H1 (cell line): ENCODE measurements around the gene CAPN2. TPM values are rescaled to one million over a fixed set of nuclear protein-coding genes. Genes with fewer than 3 reads are reported as not detected.

ENCODE experiments used
- CTCF ChIA-PET: fragments of 300-600 bp; sonication (Branson Sonifier 250); formaldehyde crosslinking; loops from one replicate; lab custom pipeline; 2021; ENCODE audit not compliant: partially characterized antibody; lab: Charles Lee
- POLR2A ChIA-PET: fragments of 300-600 bp; sonication (Branson Sonifier 250); formaldehyde crosslinking; loops from one replicate; lab custom pipeline; 2021; ENCODE audit warnings: inconsistent platforms; ENCODE audit not compliant: partially characterized antibody; lab: Charles Lee
- DNase-seq, 2 experiments: peaks; one replicate each; pipeline versions ENCODE4 v3.0.0 to v3.0.0-alpha.2; 2010 to 2022; ENCODE audit warnings: low spot score in 2 of 2, low read depth in 1 of 2, mixed read lengths in 1 of 2
- FAIRE-seq: peaks from 2 replicates; lab custom pipeline; 2011; peaks lifted over from hg19 to GRCh38; lab: Jason Lieb, UNC
- H2AFZ ChIP-seq: 2 replicates; pipeline ENCODE4 v1.8.1; 2012; ENCODE audit warnings: low read length, inconsistent platforms
- H2AK5ac ChIP-seq: 2 replicates; pipeline ENCODE4 v1.6.1; 2013; ENCODE audit warnings: low read depth, low read length
- H2BK120ac ChIP-seq: replicated peaks from 2 replicates; pipeline ENCODE3; 2013; ENCODE audit warnings: low read depth, low read length, inconsistent platforms
- H2BK12ac ChIP-seq: 2 replicates; pipeline ENCODE4 v1.6.1; 2013; ENCODE audit warnings: low read depth, low read length
- H2BK15ac ChIP-seq: 2 replicates; pipeline ENCODE4 v1.6.1; 2013; ENCODE audit warnings: low read length
- H2BK20ac ChIP-seq: 2 replicates; pipeline ENCODE4 v1.6.1; 2013; ENCODE audit warnings: low read length
- H2BK5ac ChIP-seq: 2 replicates; pipeline ENCODE4 v1.6.1; 2013; ENCODE audit warnings: low read depth, low read length
- H3K14ac ChIP-seq: 2 replicates; pipeline ENCODE4 v1.6.1; 2013; ENCODE audit warnings: inconsistent platforms; ENCODE audit not compliant: insufficient read length
- H3K18ac ChIP-seq: 2 replicates; pipeline ENCODE4 v1.6.1; 2013; ENCODE audit warnings: low read length; ENCODE audit errors: extremely low read depth
- H3K23ac ChIP-seq: 2 replicates; pipeline ENCODE4 v1.6.1; 2013; ENCODE audit warnings: inconsistent platforms; ENCODE audit not compliant: insufficient read length
- H3K23me2 ChIP-seq: 2 replicates; pipeline ENCODE4 v1.6.1; 2013; ENCODE audit warnings: low read depth, low read length
- H3K27ac ChIP-seq: 2 replicates; pipeline ENCODE4 v1.6.1; 2011; ENCODE audit warnings: low read depth, low read length, inconsistent platforms
- H3K27me3 ChIP-seq, 4 experiments: replicated peaks in 1 of 4; 1 replicate in 1 of 4; 2 replicates in 3 of 4; pipeline versions ENCODE4 v1.6.1 to v1.8.1; 2011 to 2013; ENCODE audit warnings: low read length in 3 of 4, mild to moderate bottlenecking in 3 of 4, inconsistent platforms in 2 of 4, mixed read lengths in 2 of 4, moderate library complexity in 1 of 4; ENCODE audit not compliant: control insufficient read depth in 3 of 4, insufficient read depth in 3 of 4; ENCODE audit errors: extremely low read depth in 1 of 4
- H3K36me3 ChIP-seq, 4 experiments: 2 replicates each; pipeline versions ENCODE4 v1.6.1 to v1.8.1; 2011 to 2013; ENCODE audit warnings: mild to moderate bottlenecking in 4 of 4, low read length in 3 of 4, moderate library complexity in 2 of 4, control low read depth in 1 of 4, inconsistent platforms in 1 of 4; ENCODE audit not compliant: insufficient read depth in 4 of 4, control insufficient read depth in 2 of 4
- H3K4ac ChIP-seq: replicated peaks from 2 replicates; pipeline ENCODE3; 2013; ENCODE audit warnings: low read length, low read depth, mixed read lengths, inconsistent platforms; ENCODE audit not compliant: insufficient read length
- H3K4me1 ChIP-seq, 4 experiments: replicated peaks in 1 of 4; 1 replicate in 1 of 4; 2 replicates in 3 of 4; pipeline versions ENCODE4 v1.6.1 to v1.8.1; 2011 to 2013; ENCODE audit warnings: low read length in 3 of 4, inconsistent platforms in 2 of 4, mixed read lengths in 1 of 4; ENCODE audit not compliant: insufficient read depth in 4 of 4, control insufficient read depth in 3 of 4
- H3K4me2 ChIP-seq, 2 experiments: 2 replicates each; pipeline versions ENCODE4 v1.6.1 to v1.8.1; 2011 to 2013; ENCODE audit warnings: low read depth in 2 of 2, low read length in 2 of 2, control low read depth in 1 of 2, inconsistent platforms in 1 of 2, mild to moderate bottlenecking in 1 of 2; ENCODE audit not compliant: insufficient read depth in 1 of 2
- H3K4me3 ChIP-seq, 4 experiments: fragments of 200-600, 300-600 bp in 1 of 4; sonication (generic), shearing (Covaris generic), sonication (Bioruptor Twin) in 1 of 4; 2 replicates each; pipeline versions ENCODE4 v1.5.1 to v1.8.1; 2011 to 2016; ENCODE audit warnings: low read length in 4 of 4, low read depth in 3 of 4, control low read depth in 2 of 4, inconsistent platforms in 2 of 4, mild to moderate bottlenecking in 2 of 4, mixed read lengths in 1 of 4, moderate library complexity in 1 of 4; ENCODE audit not compliant: insufficient read depth in 2 of 4; ENCODE audit errors: extremely low read depth in 1 of 4
- H3K56ac ChIP-seq: replicated peaks from 2 replicates; pipeline ENCODE3; 2013; ENCODE audit warnings: low read depth, mild to moderate bottlenecking, mixed read lengths, low read length, inconsistent platforms; ENCODE audit not compliant: insufficient read length
- H3K79me1 ChIP-seq: 2 replicates; pipeline ENCODE4 v1.6.1; 2013; ENCODE audit warnings: low read depth, low read length, control low read depth
- H3K79me2 ChIP-seq, 2 experiments: 2 replicates each; pipeline versions ENCODE4 v1.6.1 to v1.8.1; 2012 to 2013; ENCODE audit warnings: low read length in 2 of 2, mild to moderate bottlenecking in 2 of 2, inconsistent platforms in 1 of 2; ENCODE audit not compliant: insufficient read depth in 2 of 2, control insufficient read depth in 1 of 2
- H3K9ac ChIP-seq, 4 experiments: replicated peaks in 1 of 4; 1 replicate in 1 of 4; 2 replicates in 3 of 4; pipeline versions ENCODE4 v1.6.1 to v1.8.1; 2011 to 2013; ENCODE audit warnings: low read depth in 3 of 4, low read length in 3 of 4, control low read depth in 2 of 4, mild to moderate bottlenecking in 2 of 4, moderate library complexity in 2 of 4, inconsistent platforms in 1 of 4; ENCODE audit errors: extremely low read depth in 1 of 4
- H3K9me3 ChIP-seq, 2 experiments: 2 replicates each; pipeline versions ENCODE4 v1.6.1 to v1.8.1; 2012 to 2013; ENCODE audit warnings: mild to moderate bottlenecking in 2 of 2, moderate library complexity in 2 of 2, control low read depth in 1 of 2, inconsistent platforms in 1 of 2, low read depth in 1 of 2, low read length in 1 of 2, mixed read lengths in 1 of 2; ENCODE audit not compliant: insufficient read depth in 2 of 2
- H4K20me1 ChIP-seq, 2 experiments: replicated peaks in 1 of 2; 2 replicates each; pipeline versions ENCODE3 to v1.8.1; 2011 to 2013; ENCODE audit warnings: inconsistent platforms in 2 of 2, low read length in 2 of 2, mild to moderate bottlenecking in 1 of 2; ENCODE audit not compliant: insufficient read depth in 2 of 2, control insufficient read depth in 1 of 2
- H4K5ac ChIP-seq: 2 replicates; pipeline ENCODE4 v1.6.1; 2013; ENCODE audit warnings: low read length, low read depth, mixed read lengths, inconsistent platforms; ENCODE audit not compliant: insufficient read length
- H4K8ac ChIP-seq: 2 replicates; pipeline ENCODE4 v1.8.0; 2013; ENCODE audit warnings: mild to moderate bottlenecking, moderate library complexity, low read length, inconsistent platforms; ENCODE audit not compliant: insufficient read depth; ENCODE audit errors: extremely low read depth
- H4K91ac ChIP-seq: replicated peaks from 2 replicates; pipeline ENCODE3; 2013; ENCODE audit warnings: low read length, mixed read lengths, inconsistent platforms; ENCODE audit not compliant: insufficient read length
- BACH1 ChIP-seq: IDR thresholded peaks from 2 replicates; pipeline ENCODE4 v1.6.1; 2012; ENCODE audit warnings: low read length, improper control_type of control experiment
- CHD1 ChIP-seq: IDR thresholded peaks from 2 replicates; pipeline ENCODE4 v1.6.1; 2012; ENCODE audit warnings: low read depth, low read length, improper control_type of control experiment
- MAFK ChIP-seq: IDR thresholded peaks from 2 replicates; pipeline ENCODE4 v1.6.1; 2012; ENCODE audit warnings: low read depth, mild to moderate bottlenecking, improper control_type of control experiment, low read length
- SIX5 ChIP-seq: IDR thresholded peaks from 2 replicates; pipeline ENCODE4 v1.6.1; 2011; ENCODE audit warnings: mild to moderate bottlenecking, low read depth, low read length
- SP2 ChIP-seq: IDR thresholded peaks from 2 replicates; pipeline ENCODE4 v1.6.1; 2012; ENCODE audit warnings: mild to moderate bottlenecking, low read length, inconsistent platforms
- SRF ChIP-seq: IDR thresholded peaks from 2 replicates; pipeline ENCODE4 v1.6.1; 2011; ENCODE audit warnings: mild to moderate bottlenecking, low read depth, low read length, moderate library complexity
- TCF12 ChIP-seq: IDR thresholded peaks from 2 replicates; pipeline ENCODE4 v1.6.1; 2011; ENCODE audit warnings: low read depth, mild to moderate bottlenecking, low read length
- WGBS, 2 experiments: shearing (Covaris generic) in 1 of 2; methylation state at CpG; one replicate each; pipeline versions ENCODE4 v1.1.6 to v1.1.7; 2013 to 2015; ENCODE audit warnings: low lambda C conversion rate in 2 of 2, mixed read lengths in 2 of 2, inconsistent platforms in 1 of 2, low coverage in 1 of 2, missing lambda C conversion rate in 1 of 2; ENCODE audit not compliant: insufficient replicate concordance in 2 of 2, insufficient coverage in 1 of 2, insufficient read length in 1 of 2; ENCODE audit errors: extremely low coverage in 1 of 2, missing lambda C conversion rate in 1 of 2; 5-methylcytosine and 5-hydroxymethylcytosine counted together
- polyA plus RNA-seq, 7 experiments: library from polyadenylated mRNA; depleted of rRNA in 3 of 7; stranded (reverse) in 5 of 7; unstranded in 2 of 7; fragments of >200 nt in 5 of 7; fragments of 200-250 nt in 2 of 7; gene quantifications; 1 replicate in 5 of 7; 2 replicates in 1 of 7; 4 replicates in 1 of 7; pipeline versions ENCODE4 v1.2.1 to v1.2.3, GENCODE V29; 2011 to 2013; ENCODE audit warnings: missing spikeins in 2 of 7, mixed read lengths in 2 of 7
- total RNA-seq: library from RNA; stranded (reverse); fragmentation: NEBNext Ultra II Directional; extraction: Animal tissue kit (Norgen Biotek cat#: 25700); gene quantifications from 2 replicates; pipeline ENCODE4 v1.2.1, GENCODE V29; 2021

The CAPN2 gene
- total and polyA plus RNA-seq, 2 of the 8 experiments (the other 6 are each of a cell fraction or from before 2014, with no cell fraction given), result 9.2 to 10.3 TPM

GRCh38 chr1:223747838-223748335 lies 35.5 kb downstream of the CAPN2 start:
- no peaks in the 10 kb centered on the region for H3K79me2 ChIP-seq
- TF ChIP-seq BACH1 (no peak), SRF (no peak), SIX5 (no peak), CHD1 (no peak), TCF12 (no peak), SP2 (no peak), MAFK (no peak)

More at GRCh38 chr1:223747838-223748335, 35.5 kb downstream of the CAPN2 start:
- H2BK15ac ChIP-seq, result no peak overlapping the region
- H3K14ac ChIP-seq, result no peak overlapping the region
- peaks cover 6% of the 10 kb centered on the region; the same call in 1 of the 2 replicates for H3K23me2 ChIP-seq
- 86% methylated on average over 4 of the region's 4 CpGs; no CpG with 5 or more reads in 1 of the 2 experiments for WGBS, 2 experiments
- no peaks in the 10 kb centered on the region for H4K20me1 ChIP-seq
- H3K4ac ChIP-seq, result no peak overlapping the region
- no peak overlapping the region for H4K5ac ChIP-seq
- ChIA-PET POLR2A (interaction anchor here (2.2 kb wide), 1 partner anchor 47 kb away, joined by 5 read pairs; no protein-coding TSS in a partner anchor), CTCF (interaction anchor here (0.8 to 8.3 kb wide), 9 partner anchors 9 to 52 kb away, joined by 3 to 74 read pairs (median 53); partner anchors contain the start of gene CAPN2)
- H2AK5ac ChIP-seq, result no peak overlapping the region
- no peak overlapping the region for H3K18ac ChIP-seq
- H3K36me3 ChIP-seq, result no peaks in the 10 kb centered on the region; a peak in 1 of 8 replicates
- peak overlapping the region in 1 of 4 experiments; percentile 70; a peak in 1 of 8 replicates for H3K4me3 ChIP-seq
- H3K56ac ChIP-seq, result no peak overlapping the region
- H2BK120ac ChIP-seq, result no peak overlapping the region
- H2BK5ac ChIP-seq, result no peak overlapping the region
- H3K27me3 ChIP-seq, result peaks cover 3 to 21% (median 17%) of the 10 kb centered on the region in 4 experiments
- H2BK20ac ChIP-seq, result no peak overlapping the region
- no peak overlapping the region for H4K91ac ChIP-seq
- no peaks in the 10 kb centered on the region for H3K9me3 ChIP-seq
- no peak overlapping the region for H3K23ac ChIP-seq
- H3K27ac ChIP-seq, result no peak overlapping the region
- H3K4me2 ChIP-seq, result peak overlapping the region in 1 of 2 experiments; percentile 83; a peak in 2 of 4 replicates
- H2BK12ac ChIP-seq, result no peak overlapping the region
- no peaks in the 10 kb centered on the region for H3K79me1 ChIP-seq
- H3K4me1 ChIP-seq, result peaks cover 0 to 16% (median 8%) of the 10 kb centered on the region in 4 experiments; a peak in 6 of 7 replicates
- H2AFZ ChIP-seq, result no peak overlapping the region
- H3K9ac ChIP-seq, result no peak overlapping the region
- H4K8ac ChIP-seq, result no peak overlapping the region
- FAIRE-seq, result no peak
- DNase-seq, result no peak
